Activated CD8-positive, alpha-beta memory T cell treated with anti-CD3 and anti-CD28 coated beads, Interleukin-2, amount 50 U/mL, for 1 hour (primary cell): ENCODE results near the gene C6orf52.

ENCODE experiments used
- DNase-seq: peaks from one replicate; pipeline ENCODE4 v3.0.0-alpha.2; 2020; ENCODE audit errors: extremely low read depth

Gene C6orf52

DNA sequence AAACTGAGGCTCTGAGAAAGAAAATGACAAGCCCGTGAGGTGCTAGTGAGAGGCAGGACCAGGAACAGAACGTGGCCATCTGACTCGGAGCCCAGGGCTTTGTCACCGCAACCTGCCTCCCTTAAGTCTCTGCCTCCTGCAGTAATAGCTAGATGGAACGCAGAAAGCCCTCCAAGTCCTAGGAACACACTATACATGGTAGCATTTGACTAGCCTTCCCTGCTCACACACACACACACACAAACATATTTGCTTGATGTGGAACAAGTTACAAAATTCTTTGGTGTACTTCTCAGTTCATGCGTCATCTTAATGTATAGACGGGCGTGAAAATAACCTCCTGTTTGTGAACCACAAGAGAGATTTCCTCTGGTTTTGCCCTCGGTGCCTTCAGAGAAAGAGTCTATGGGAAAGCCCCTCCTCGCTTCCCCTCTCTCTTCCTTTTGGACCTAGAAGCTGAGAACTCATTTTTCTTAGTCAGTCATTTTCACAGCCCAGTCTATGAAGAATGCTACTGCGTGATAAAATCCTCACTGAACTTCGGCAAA is 38.8 kb downstream of the C6orf52 start:
- no peak for DNase-seq

DNA sequence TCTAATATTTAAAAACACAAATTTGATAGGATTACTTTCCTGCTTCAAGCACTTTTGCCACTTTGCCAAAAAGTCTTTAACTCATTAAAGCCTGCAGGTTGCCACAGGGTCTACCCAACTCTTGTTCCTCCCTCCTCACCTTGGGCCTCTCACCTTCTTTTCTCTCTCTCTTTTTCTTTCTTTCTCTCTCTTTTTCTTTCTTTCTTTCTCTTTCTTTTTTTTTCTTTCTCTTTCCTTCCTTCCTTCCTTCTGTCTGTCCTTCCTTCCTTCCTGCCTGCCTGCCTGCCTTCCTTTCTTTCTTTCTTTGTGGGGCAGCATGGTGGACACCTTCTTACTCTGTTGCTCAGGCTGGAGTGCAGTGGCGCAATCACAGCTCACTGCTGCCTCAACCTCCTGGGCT is 50.2 kb downstream of the C6orf52 start:
- DNase-seq, result no peak

DNA sequence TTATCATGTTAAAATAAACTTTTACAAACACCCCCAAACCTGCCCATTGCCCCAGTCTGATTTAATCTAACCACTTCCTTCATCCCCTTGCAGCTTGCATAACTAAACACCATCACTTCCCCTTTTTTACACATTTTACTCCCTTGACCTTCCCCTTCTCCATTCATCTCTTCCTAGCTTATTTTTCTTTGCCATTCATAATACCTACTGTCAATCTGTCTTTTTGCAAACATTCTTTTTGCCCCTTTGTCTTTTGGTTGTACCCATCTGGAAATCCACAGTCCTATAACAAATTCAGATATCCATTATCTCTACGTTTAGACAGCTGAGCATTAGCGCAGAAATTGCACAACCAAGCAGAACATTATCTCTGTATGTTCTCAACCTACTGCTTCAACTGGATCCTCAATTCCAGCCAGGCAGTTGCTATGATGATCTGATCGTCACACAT is 51.2 kb downstream of the C6orf52 start:
- no peak for DNase-seq

DNA sequence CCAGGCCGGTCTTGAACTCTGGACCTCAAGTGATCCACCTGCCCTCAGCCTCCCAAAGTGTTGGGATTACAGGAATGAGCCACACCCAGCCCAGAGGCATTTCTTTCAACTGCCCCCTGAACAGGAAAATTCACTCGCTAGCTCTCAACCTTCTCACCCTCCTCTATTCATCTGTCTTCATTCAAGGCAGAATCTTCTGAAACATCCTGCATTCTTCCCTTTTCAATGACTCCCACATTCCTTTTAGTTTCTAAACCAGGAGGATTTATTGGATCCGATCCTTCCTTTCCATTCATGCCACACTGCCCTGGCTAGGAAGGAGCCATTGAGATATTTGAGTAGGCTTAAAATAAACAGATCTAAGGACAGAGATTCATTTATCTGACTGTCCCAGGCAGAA is 52.9 kb downstream of the C6orf52 start:
- no peak for DNase-seq

DNA sequence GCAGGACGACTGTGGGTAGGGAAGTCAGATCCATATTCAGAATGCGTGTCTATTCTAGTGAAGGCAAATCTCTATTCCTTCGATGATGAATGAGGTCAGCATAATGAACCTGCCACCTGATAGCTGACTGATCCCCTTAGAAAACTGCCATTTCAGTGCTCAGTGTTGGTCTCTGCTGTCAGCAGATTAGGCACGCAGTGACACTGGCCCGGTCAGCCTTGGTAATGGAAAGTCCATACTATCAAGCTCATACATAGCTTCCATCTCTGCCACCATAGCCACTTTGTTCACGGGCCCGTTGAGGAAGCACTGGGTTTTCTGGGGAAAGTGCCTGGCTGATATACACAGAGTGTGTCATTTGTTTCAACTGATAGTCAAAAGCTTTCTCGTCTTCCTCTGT is 54.0 kb downstream of the C6orf52 start:
- no peak for DNase-seq

DNA sequence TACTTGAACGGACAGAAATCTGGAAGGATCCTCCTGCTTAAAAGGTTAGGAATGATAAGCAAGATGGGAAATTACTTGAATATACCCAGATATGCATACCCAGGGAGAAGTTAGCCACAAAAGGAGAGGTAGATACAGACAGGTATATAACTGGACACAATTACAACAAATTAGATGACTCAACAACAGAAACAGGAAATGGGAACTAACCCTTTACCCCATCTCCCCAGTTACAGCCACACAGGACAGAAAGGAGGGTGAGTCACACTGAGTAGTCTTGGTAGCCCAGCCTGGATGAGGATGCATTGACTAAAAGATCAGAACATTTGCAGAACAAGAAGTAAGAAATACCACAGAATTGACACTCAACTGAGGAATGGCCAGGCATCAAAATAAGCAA is 61.2 kb downstream of the C6orf52 start:
- no peak for DNase-seq

DNA sequence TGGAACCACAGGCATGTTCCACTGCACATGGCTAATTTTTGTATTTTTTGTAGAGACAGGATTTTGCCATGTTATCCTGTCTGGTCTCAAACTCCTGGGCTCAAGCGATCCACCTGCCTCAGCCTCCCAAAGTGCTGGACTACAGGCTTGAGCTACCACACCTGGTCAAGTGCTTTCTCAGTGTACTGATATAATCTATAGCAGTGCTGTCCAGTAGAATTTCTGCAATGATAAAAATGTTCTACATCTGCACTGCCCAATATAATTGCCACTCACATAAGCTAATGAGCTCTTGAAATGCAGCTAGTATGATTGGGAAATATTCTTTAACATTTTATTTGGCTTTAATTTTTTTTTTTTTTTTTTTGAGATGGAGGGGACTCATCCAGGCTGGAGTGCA is 64.2 kb downstream of the C6orf52 start:
- no peak for DNase-seq

DNA sequence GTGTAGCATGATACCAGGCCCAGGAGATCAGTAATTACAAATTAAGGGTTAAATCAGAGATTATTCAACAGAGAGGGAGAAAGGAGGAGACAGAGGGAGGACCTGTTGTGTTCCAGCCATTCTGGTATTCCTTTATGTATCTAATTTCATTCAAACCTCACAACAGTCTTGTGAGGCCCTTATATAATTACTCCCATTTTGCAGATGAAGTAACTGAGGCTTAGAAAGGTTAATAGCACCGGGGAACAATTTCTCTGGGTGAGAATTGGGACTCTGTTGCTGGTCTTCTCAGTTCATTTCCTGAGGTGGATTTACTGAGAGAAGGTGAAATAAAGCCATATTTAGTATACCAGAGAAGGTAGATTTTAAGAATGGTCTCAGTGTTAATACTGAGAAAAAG is 66.6 kb downstream of the C6orf52 start:
- no peak for DNase-seq

DNA sequence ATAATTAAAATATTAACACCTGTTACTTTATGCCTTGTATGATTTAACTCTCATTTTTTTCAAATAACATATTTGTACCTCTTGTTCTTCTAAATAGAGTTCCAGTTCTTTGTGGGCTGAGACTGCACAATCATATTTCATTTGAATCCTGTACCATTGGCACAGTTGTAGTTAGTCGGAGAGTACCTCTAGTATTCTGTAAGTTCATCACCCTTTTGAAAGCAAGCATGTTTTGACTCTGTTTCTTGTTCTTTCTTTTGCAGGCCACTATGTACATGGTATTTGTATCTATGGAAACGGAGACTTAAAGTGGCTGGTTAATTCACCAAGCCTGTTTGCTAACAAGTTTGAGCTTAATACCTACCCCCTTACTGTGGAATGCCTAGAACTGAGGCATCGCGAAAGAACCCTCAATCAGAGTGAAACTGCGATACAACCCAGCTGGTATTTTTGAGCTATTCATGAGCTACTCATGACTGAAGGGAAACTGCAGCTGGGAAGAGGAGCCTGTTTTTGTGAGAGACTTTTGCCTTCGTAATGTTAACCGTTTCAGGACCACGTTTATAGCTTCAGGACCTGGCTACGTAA is 68.2 kb downstream of the C6orf52 start:
- no peak for DNase-seq

DNA sequence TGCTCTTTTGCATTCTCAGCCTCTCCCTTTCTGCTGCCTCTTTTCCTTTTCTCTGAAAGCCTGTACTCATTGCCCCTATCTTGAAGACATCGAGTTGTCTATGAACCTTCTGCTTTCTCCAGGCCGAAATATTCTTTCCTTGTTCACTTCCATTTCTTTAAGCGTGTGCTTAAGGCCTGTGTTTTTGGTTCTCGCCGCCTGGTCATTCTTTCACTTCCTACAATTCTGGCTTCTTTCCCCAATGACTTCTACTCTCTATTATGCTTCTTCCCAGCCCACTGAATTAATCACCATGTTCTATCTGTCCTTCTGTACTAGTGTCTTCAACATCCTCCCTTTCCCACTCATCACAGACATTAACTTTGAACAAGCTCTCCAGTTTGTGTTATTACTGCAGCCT is 69.6 kb downstream of the C6orf52 start:
- DNase-seq, result no peak

DNA sequence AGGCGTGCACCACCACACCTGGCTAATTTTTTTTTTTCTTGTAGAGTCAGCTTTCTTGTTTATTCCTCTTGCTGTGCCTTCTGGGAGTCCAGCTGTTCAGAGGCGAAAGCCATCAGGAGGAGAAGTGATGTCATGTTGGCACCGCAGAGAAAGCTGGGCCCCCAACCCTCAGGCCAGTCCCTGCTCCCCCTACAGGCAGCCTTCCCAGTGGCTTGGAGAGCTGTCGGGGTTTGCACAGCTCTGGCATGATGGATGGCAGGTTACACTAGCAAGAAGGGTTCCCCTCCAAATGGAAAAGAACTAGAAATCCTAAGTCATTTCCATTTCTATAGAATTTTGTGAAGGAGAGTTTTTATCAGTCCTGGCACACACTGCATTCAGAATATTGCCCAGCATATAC is 72.6 kb downstream of the C6orf52 start:
- no peak for DNase-seq
